HG03045 (cell line): ENCODE data around the gene DCUN1D2.

Source experiments
- ATAC-seq: cut with Tn5 transposase; IDR thresholded peaks from one replicate; pipeline ENCODE4 v1.9.1; 2021; ENCODE audit warnings: mild to moderate bottlenecking, moderate library complexity; ENCODE audit not compliant: unreplicated experiment

DCUN1D2 gene

GRCh38 chr13:113412440-113412839, 78.1 kb downstream of the DCUN1D2 start:
- no peak for ATAC-seq

GRCh38 chr13:113411216-113412023, 79.1 kb downstream of the DCUN1D2 start:
- no peak for ATAC-seq

GRCh38 chr13:113410472-113411201, 79.9 kb downstream of the DCUN1D2 start:
- no peak for ATAC-seq

- ATAC-seq, result no peak
Observed at GRCh38 chr13:113408562-113408961, 81.9 kb downstream of the DCUN1D2 start.

GRCh38 chr13:113407531-113408393, 82.7 kb downstream of the DCUN1D2 start:
- no peak for ATAC-seq

GRCh38 chr13:113407103-113407530, 83.4 kb downstream of the DCUN1D2 start:
- ATAC-seq, result no peak

GRCh38 chr13:113406321-113407102, 84.0 kb downstream of the DCUN1D2 start:
- no peak for ATAC-seq
